CD4-positive, CD25-positive, alpha-beta regulatory T cell (primary cell): ENCODE measurements around the gene CREM. TPM values are rescaled to one million over a fixed set of nuclear protein-coding genes. Genes with fewer than 3 reads are reported as not detected.

Experiments used
- ATAC-seq, 2 donors: fragments of 150-1000 bp; cut with Tn5 transposase; one replicate each; pipeline ENCODE4 v1.10.0; 2021; ENCODE audit warnings: low read depth in 2 of 2, moderate number of reproducible peaks in 2 of 2, moderate library complexity in 1 of 2
- DNase-seq, 3 donors: peaks; one replicate each; pipeline versions ENCODE4 v3.0.0 to v3.0.0-alpha.2; 2012 to 2022; ENCODE audit warnings: mixed read lengths in 1 of 3
- H3K27ac ChIP-seq: one replicate; pipeline ENCODE4 v1.7.0; 2013; ENCODE audit warnings: mild to moderate bottlenecking, low read length; ENCODE audit not compliant: insufficient read depth, poor library complexity, severe bottlenecking
- H3K27me3 ChIP-seq: one replicate; pipeline ENCODE4 v1.7.0; 2013; ENCODE audit warnings: low read length; ENCODE audit not compliant: control insufficient read depth, insufficient read depth
- H3K36me3 ChIP-seq: one replicate; pipeline ENCODE4 v1.7.0; 2013; ENCODE audit warnings: mild to moderate bottlenecking, low read length, moderate library complexity; ENCODE audit not compliant: control insufficient read depth, insufficient read depth
- H3K4me1 ChIP-seq: 2 replicates; pipeline ENCODE4 v1.7.0; 2013; ENCODE audit warnings: mild to moderate bottlenecking, low read length; ENCODE audit not compliant: insufficient read depth, control insufficient read depth, poor library complexity, severe bottlenecking
- H3K4me3 ChIP-seq: one replicate; pipeline ENCODE4 v1.7.0; 2013; ENCODE audit warnings: low read depth, mild to moderate bottlenecking, low read length, moderate library complexity
- H3K9me3 ChIP-seq, 2 experiments: 1 replicate in 1 of 2; 2 replicates in 1 of 2; pipeline ENCODE4 v1.7.0; 2013; ENCODE audit warnings: low read length in 2 of 2, mild to moderate bottlenecking in 1 of 2, moderate library complexity in 1 of 2; ENCODE audit not compliant: control insufficient read depth in 2 of 2
- H3K27ac Mint-ChIP-seq, 3 donors: one replicate each; pipeline ENCODE4 v1.8.0; 2020 to 2022; ENCODE audit warnings: mild to moderate bottlenecking in 3 of 3, mixed read lengths in 3 of 3, moderate library complexity in 2 of 3
- H3K27me3 Mint-ChIP-seq: one replicate; pipeline ENCODE4 v1.8.0; 2022; ENCODE audit warnings: mild to moderate bottlenecking, mixed read lengths
- H3K36me3 Mint-ChIP-seq: one replicate; pipeline ENCODE4 v1.8.0; 2020; ENCODE audit warnings: mixed read lengths
- H3K4me1 Mint-ChIP-seq, 4 donors: one replicate each; pipeline ENCODE4 v1.8.0; 2020 to 2022; ENCODE audit warnings: mixed read lengths in 4 of 4, mild to moderate bottlenecking in 1 of 4
- H3K4me3 Mint-ChIP-seq, 4 donors: one replicate each; pipeline ENCODE4 v1.8.0; 2020 to 2022; ENCODE audit warnings: mild to moderate bottlenecking in 4 of 4, mixed read lengths in 4 of 4, moderate library complexity in 3 of 4
- H3K9me3 Mint-ChIP-seq, 7 donors: one replicate each; pipeline ENCODE4 v1.8.0; 2020 to 2022; ENCODE audit warnings: mixed read lengths in 7 of 7, mild to moderate bottlenecking in 3 of 7, moderate library complexity in 2 of 7
- polyA plus RNA-seq, 4 donors: library from polyadenylated mRNA; unstranded; fragments of 300-500 nt; fragmentation: Illumina TruSeq; gene quantifications; one replicate each; pipeline ENCODE4 v1.2.3, GENCODE V29; 2021
- total RNA-seq: library from RNA; stranded (reverse); gene quantifications from one replicate; pipeline ENCODE4 v1.2.3, GENCODE V29; 2022

CREM gene
- total and polyA plus RNA-seq, 5 donors from 2014 or later, result 24.6 to 121 (median 30.2) TPM

GRCh38 chr10:35126062-35126529, 550 bp upstream of the CREM start:
- peaks cover 0 to 2% (median 0%) of the 10 kb centered on the region in 7 donors for H3K9me3 Mint-ChIP-seq

GRCh38 chr10:35127289-35127891, 744 bp downstream of the CREM start:
- Mint-ChIP-seq H3K27ac (peak overlapping the region; percentile 83 to 99 (median 96)), H3K4me1 (peaks cover 20 to 58% (median 37%) of the 10 kb centered on the region in 4 donors), H3K9me3 (peaks cover 0 to 2% (median 0%) of the 10 kb centered on the region in 7 donors), H3K4me3 (peak overlapping the region; percentile 88 to 97 (median 94)), H3K27me3 (peaks cover 17% of the 10 kb centered on the region), H3K36me3 (no peaks in the 10 kb centered on the region)
- H3K9me3 ChIP-seq, result no peaks in the 10 kb centered on the region
- ATAC-seq (no peak), DNase-seq (peak; percentile 56 to 66 (median 60))
- H3K27ac ChIP-seq, result peak overlapping the region; percentile 100
- peak overlapping the region; percentile 90 for H3K4me3 ChIP-seq
- no peaks in the 10 kb centered on the region for H3K27me3 ChIP-seq
- peaks cover 37% of the 10 kb centered on the region for H3K4me1 ChIP-seq
- H3K36me3 ChIP-seq, result no peaks in the 10 kb centered on the region

More at GRCh38 chr10:35126062-35126529, 550 bp upstream of the CREM start:
- peak overlapping the region; percentile 88 to 94 (median 93) for H3K4me3 Mint-ChIP-seq
- Histone ChIP-seq H3K36me3 (no peaks in the 10 kb centered on the region), H3K4me1 (peaks cover 26% of the 10 kb centered on the region), H3K27me3 (no peaks in the 10 kb centered on the region), H3K4me3 (peak overlapping the region; percentile 73), H3K27ac (peak overlapping the region; percentile 100), H3K9me3 (no peaks in the 10 kb centered on the region)
- H3K27ac Mint-ChIP-seq, result peak overlapping the region; percentile 95 to 99 (median 96)
- H3K36me3 Mint-ChIP-seq, result no peaks in the 10 kb centered on the region
- peaks cover 17% of the 10 kb centered on the region for H3K27me3 Mint-ChIP-seq
- no peak for ATAC-seq
- no peak for DNase-seq
- peaks cover 20 to 45% (median 31%) of the 10 kb centered on the region in 4 donors for H3K4me1 Mint-ChIP-seq

GRCh38 chr10:35129185-35129674, 2.6 kb downstream of the CREM start:
- H3K27ac Mint-ChIP-seq, result peak overlapping the region in 2 of 3 donors; percentile 96 to 99
- Histone ChIP-seq H3K27ac (peak overlapping the region; percentile 100), H3K4me3 (peak overlapping the region; percentile 27), H3K9me3 (no peaks in the 10 kb centered on the region), H3K36me3 (no peaks in the 10 kb centered on the region), H3K27me3 (no peaks in the 10 kb centered on the region), H3K4me1 (peaks cover 49% of the 10 kb centered on the region)
- no peaks in the 10 kb centered on the region for H3K36me3 Mint-ChIP-seq
- peaks cover 17% of the 10 kb centered on the region for H3K27me3 Mint-ChIP-seq
- ATAC-seq (no peak), DNase-seq (no peak)
- peaks cover 23 to 72% (median 43%) of the 10 kb centered on the region in 4 donors for H3K4me1 Mint-ChIP-seq
- peaks cover 0 to 2% (median 0%) of the 10 kb centered on the region in 7 donors for H3K9me3 Mint-ChIP-seq
- H3K4me3 Mint-ChIP-seq, result peak overlapping the region; percentile 88 to 97 (median 94)

- ATAC-seq (no peak), DNase-seq (peak in 1 of 3 donors; percentile 26)
- Histone ChIP-seq H3K4me1 (peaks cover 49% of the 10 kb centered on the region), H3K9me3 (no peaks in the 10 kb centered on the region), H3K4me3 (peak overlapping the region; percentile 72), H3K36me3 (no peaks in the 10 kb centered on the region), H3K27ac (peak overlapping the region; percentile 86), H3K27me3 (no peaks in the 10 kb centered on the region)
- peak overlapping the region; percentile 86 to 94 (median 93) for H3K27ac Mint-ChIP-seq
- H3K9me3 Mint-ChIP-seq, result peaks cover 0 to 2% (median 0%) of the 10 kb centered on the region in 7 donors
- peaks cover 17% of the 10 kb centered on the region for H3K27me3 Mint-ChIP-seq
- peak overlapping the region; percentile 32 to 93 (median 88) for H3K4me3 Mint-ChIP-seq
- peaks cover 28 to 71% (median 49%) of the 10 kb centered on the region in 4 donors for H3K4me1 Mint-ChIP-seq
- H3K36me3 Mint-ChIP-seq, result no peaks in the 10 kb centered on the region
Measured at GRCh38 chr10:35130663-35131062, 4.0 kb downstream of the CREM start.

- H3K4me1 ChIP-seq, result peaks cover 57% of the 10 kb centered on the region
- peaks cover 0 to 2% (median 0%) of the 10 kb centered on the region in 7 donors for H3K9me3 Mint-ChIP-seq
- peak overlapping the region; percentile 86 for H3K27ac ChIP-seq
- H3K27me3 ChIP-seq, result no peaks in the 10 kb centered on the region
- ATAC-seq (no peak), DNase-seq (no peak)
- H3K9me3 ChIP-seq, result no peaks in the 10 kb centered on the region
- H3K4me1 Mint-ChIP-seq, result peaks cover 35 to 76% (median 60%) of the 10 kb centered on the region in 4 donors
- H3K4me3 Mint-ChIP-seq, result peak overlapping the region; percentile 84 to 92 (median 89)
- peak overlapping the region; percentile 86 to 94 (median 93) for H3K27ac Mint-ChIP-seq
- H3K36me3 ChIP-seq, result no peaks in the 10 kb centered on the region
- H3K27me3 Mint-ChIP-seq, result peaks cover 14% of the 10 kb centered on the region
- H3K4me3 ChIP-seq, result peak overlapping the region; percentile 72
- no peaks in the 10 kb centered on the region for H3K36me3 Mint-ChIP-seq
Measured at GRCh38 chr10:35132727-35133126, 6.1 kb downstream of the CREM start.

GRCh38 chr10:35133586-35133985, 6.9 kb downstream of the CREM start:
- Mint-ChIP-seq H3K36me3 (no peaks in the 10 kb centered on the region), H3K4me3 (peak overlapping the region in 3 of 4 donors; percentile 10 to 92 (median 11)), H3K27me3 (peaks cover 7% of the 10 kb centered on the region), H3K27ac (peak overlapping the region; percentile 57 to 93 (median 86)), H3K4me1 (peaks cover 32 to 69% (median 54%) of the 10 kb centered on the region in 4 donors), H3K9me3 (no peaks in the 10 kb centered on the region)
- H3K9me3 ChIP-seq, result no peaks in the 10 kb centered on the region
- DNase-seq, result no peak
- H3K27me3 ChIP-seq, result no peaks in the 10 kb centered on the region
- no peaks in the 10 kb centered on the region for H3K36me3 ChIP-seq
- no peak for ATAC-seq
- H3K27ac ChIP-seq, result peak overlapping the region; percentile 86
- no peak overlapping the region for H3K4me3 ChIP-seq
- peaks cover 52% of the 10 kb centered on the region for H3K4me1 ChIP-seq

- H3K4me1 ChIP-seq, result peaks cover 39% of the 10 kb centered on the region
- no peaks in the 10 kb centered on the region for H3K36me3 ChIP-seq
- Mint-ChIP-seq H3K9me3 (no peaks in the 10 kb centered on the region), H3K4me3 (peak overlapping the region; percentile 39 to 80 (median 61)), H3K27ac (peak overlapping the region; percentile 81 to 89 (median 84)), H3K4me1 (peaks cover 17 to 48% (median 35%) of the 10 kb centered on the region in 4 donors), H3K27me3 (no peaks in the 10 kb centered on the region), H3K36me3 (no peaks in the 10 kb centered on the region)
- H3K4me3 ChIP-seq, result peak overlapping the region; percentile 62
- no peaks in the 10 kb centered on the region for H3K27me3 ChIP-seq
- H3K9me3 ChIP-seq, result no peaks in the 10 kb centered on the region
- peak in 1 of 3 donors; percentile 70 for DNase-seq
- peak in 1 of 2 donors; percentile 24 for ATAC-seq
- peak overlapping the region; percentile 65 for H3K27ac ChIP-seq
Measured at GRCh38 chr10:35135861-35136260, 9.2 kb downstream of the CREM start.
